ENCODE measurements around the gene CAB39L. TPM values are rescaled to one million over a fixed set of nuclear protein-coding genes. Genes with fewer than 3 reads are reported as not detected.
A peak's percentile ranks its signal among the peaks of the same experiment; 100 is the strongest.

Gene CAB39L
- total RNA-seq, 2 experiments from 2014 or later, result 3.8 to 4.5 TPM

GRCh38 chr13:49410477-49410876 is 33.4 kb downstream of the CAB39L start:
- H3K27me3 Mint-ChIP-seq (ENCODE audit: low read depth), result no peaks in the 10 kb centered on the region
- intact Hi-C loops (cut with micrococcal nuclease), result no loop called here
- no peak overlapping the region for H3K4me3 Mint-ChIP-seq
- no peak for DNase-seq
- no peaks in the 10 kb centered on the region for H3K4me1 Mint-ChIP-seq (ENCODE audit: low read depth)
- CTCF ChIA-PET, result no interaction called here
- H3K36me3 Mint-ChIP-seq (ENCODE audit: low read depth), result peaks cover 6% of the 10 kb centered on the region
- H3K27ac Mint-ChIP-seq, result no peak overlapping the region
- H3K9me3 Mint-ChIP-seq, result peaks cover 2% of the 10 kb centered on the region

- CTCF ChIA-PET, result no interaction called here
- no peak overlapping the region for H3K27ac Mint-ChIP-seq
- peaks cover 7% of the 10 kb centered on the region for H3K9me3 Mint-ChIP-seq
- H3K36me3 Mint-ChIP-seq (ENCODE audit: low read depth), result peaks cover 6% of the 10 kb centered on the region
- H3K4me1 Mint-ChIP-seq (ENCODE audit: low read depth), result no peaks in the 10 kb centered on the region
- no peaks in the 10 kb centered on the region for H3K27me3 Mint-ChIP-seq (ENCODE audit: low read depth)
- no peak overlapping the region for H3K4me3 Mint-ChIP-seq
- no peak for DNase-seq
- intact Hi-C loops (cut with micrococcal nuclease), result no loop called here
Observed at GRCh38 chr13:49410006-49410405, 33.9 kb downstream of the CAB39L start.

GRCh38 chr13:49409008-49409407 is 34.9 kb downstream of the CAB39L start:
- no peak for DNase-seq
- intact Hi-C loops (cut with micrococcal nuclease), result no loop called here
- Mint-ChIP-seq H3K27ac (no peak overlapping the region), H3K9me3 (peaks cover 17% of the 10 kb centered on the region), H3K27me3 (ENCODE audit: low read depth) (no peaks in the 10 kb centered on the region), H3K4me1 (ENCODE audit: low read depth) (no peaks in the 10 kb centered on the region), H3K4me3 (no peak overlapping the region), H3K36me3 (ENCODE audit: low read depth) (peaks cover 13% of the 10 kb centered on the region)
- CTCF ChIA-PET, result no interaction called here

GRCh38 chr13:49407936-49408335 is 35.9 kb downstream of the CAB39L start:
- Mint-ChIP-seq H3K4me3 (no peak overlapping the region), H3K4me1 (ENCODE audit: low read depth) (no peaks in the 10 kb centered on the region), H3K36me3 (ENCODE audit: low read depth) (peaks cover 15% of the 10 kb centered on the region), H3K27ac (no peak overlapping the region), H3K9me3 (peaks cover 21% of the 10 kb centered on the region), H3K27me3 (ENCODE audit: low read depth) (no peaks in the 10 kb centered on the region)
- no peak for DNase-seq
- intact Hi-C loops (cut with micrococcal nuclease), result no loop called here
- CTCF ChIA-PET, result interaction anchor here (0.7 kb wide), 1 partner anchor 12 kb away, joined by 7 read pairs; no protein-coding TSS in a partner anchor

GRCh38 chr13:49407068-49407467 is 36.8 kb downstream of the CAB39L start:
- no peak for DNase-seq
- H3K36me3 Mint-ChIP-seq (ENCODE audit: low read depth), result peaks cover 12% of the 10 kb centered on the region
- no peaks in the 10 kb centered on the region for H3K27me3 Mint-ChIP-seq (ENCODE audit: low read depth)
- no peak overlapping the region for H3K4me3 Mint-ChIP-seq
- intact Hi-C loops (cut with micrococcal nuclease), result no loop called here
- peaks cover 21% of the 10 kb centered on the region for H3K9me3 Mint-ChIP-seq
- H3K4me1 Mint-ChIP-seq (ENCODE audit: low read depth), result no peaks in the 10 kb centered on the region
- H3K27ac Mint-ChIP-seq, result no peak overlapping the region
- CTCF ChIA-PET, result no interaction called here

GRCh38 chr13:49404703-49405020 is 39.2 kb downstream of the CAB39L start:
- no peak for DNase-seq
- H3K36me3 Mint-ChIP-seq (ENCODE audit: low read depth), result peaks cover 12% of the 10 kb centered on the region
- no peak overlapping the region for H3K27ac Mint-ChIP-seq
- H3K9me3 Mint-ChIP-seq, result peaks cover 21% of the 10 kb centered on the region
- intact Hi-C loops (cut with micrococcal nuclease), result no loop called here
- H3K4me3 Mint-ChIP-seq, result no peak overlapping the region
- peaks cover 3% of the 10 kb centered on the region for H3K4me1 Mint-ChIP-seq (ENCODE audit: low read depth)
- CTCF ChIA-PET, result interaction anchor here (0.7 kb wide), 1 partner anchor 61 kb away, joined by 3 read pairs; no protein-coding TSS in a partner anchor
- no peaks in the 10 kb centered on the region for H3K27me3 Mint-ChIP-seq (ENCODE audit: low read depth)

- Mint-ChIP-seq H3K4me1 (ENCODE audit: low read depth) (peaks cover 3% of the 10 kb centered on the region), H3K4me3 (no peak overlapping the region), H3K36me3 (ENCODE audit: low read depth) (peaks cover 12% of the 10 kb centered on the region), H3K27ac (no peak overlapping the region), H3K27me3 (ENCODE audit: low read depth) (no peaks in the 10 kb centered on the region), H3K9me3 (peaks cover 21% of the 10 kb centered on the region)
- DNase-seq, result no peak
- CTCF ChIA-PET, result interaction anchor here (0.7 kb wide), 1 partner anchor 61 kb away, joined by 3 read pairs; no protein-coding TSS in a partner anchor
- intact Hi-C loops (cut with micrococcal nuclease), result no loop called here
Observed at GRCh38 chr13:49403996-49404702, 39.7 kb downstream of the CAB39L start.

- H3K36me3 Mint-ChIP-seq (ENCODE audit: low read depth), result peaks cover 11% of the 10 kb centered on the region
- no peaks in the 10 kb centered on the region for H3K27me3 Mint-ChIP-seq (ENCODE audit: low read depth)
- no peak overlapping the region for H3K27ac Mint-ChIP-seq
- intact Hi-C loops (cut with micrococcal nuclease), result no loop called here
- CTCF ChIA-PET, result interaction anchor here (0.6 kb wide), 1 partner anchor 1450 kb away, joined by 3 read pairs; no protein-coding TSS in a partner anchor
- no peak overlapping the region for H3K4me3 Mint-ChIP-seq
- peaks cover 21% of the 10 kb centered on the region for H3K9me3 Mint-ChIP-seq
- peak; percentile 5 for DNase-seq
- peaks cover 3% of the 10 kb centered on the region for H3K4me1 Mint-ChIP-seq (ENCODE audit: low read depth)
Observed at GRCh38 chr13:49400755-49401659, 42.9 kb downstream of the CAB39L start.

GRCh38 chr13:49399801-49400472 is 43.9 kb downstream of the CAB39L start:
- intact Hi-C loops (cut with micrococcal nuclease), result no loop called here
- CTCF ChIA-PET, result interaction anchor here (0.6 kb wide), 1 partner anchor 1451 kb away, joined by 3 read pairs; no protein-coding TSS in a partner anchor
- Mint-ChIP-seq H3K27me3 (ENCODE audit: low read depth) (no peaks in the 10 kb centered on the region), H3K27ac (no peak overlapping the region), H3K4me1 (ENCODE audit: low read depth) (peaks cover 3% of the 10 kb centered on the region), H3K36me3 (ENCODE audit: low read depth) (peaks cover 10% of the 10 kb centered on the region), H3K4me3 (no peak overlapping the region), H3K9me3 (peaks cover 14% of the 10 kb centered on the region)
- DNase-seq, result no peak

- CTCF ChIA-PET, result interaction anchor here (0.5 to 0.6 kb wide), 2 partner anchors 12 to 1274 kb away, joined by 3 to 7 read pairs; no protein-coding TSS in a partner anchor
- no peak overlapping the region for H3K4me3 Mint-ChIP-seq
- no peaks in the 10 kb centered on the region for H3K36me3 Mint-ChIP-seq (ENCODE audit: low read depth)
- no peaks in the 10 kb centered on the region for H3K4me1 Mint-ChIP-seq (ENCODE audit: low read depth)
- intact Hi-C loops (cut with micrococcal nuclease), result no loop called here
- no peak overlapping the region for H3K27ac Mint-ChIP-seq
- H3K27me3 Mint-ChIP-seq (ENCODE audit: low read depth), result no peaks in the 10 kb centered on the region
- peaks cover 3% of the 10 kb centered on the region for H3K9me3 Mint-ChIP-seq
- no peak for DNase-seq
Observed at GRCh38 chr13:49395878-49396380, 47.9 kb downstream of the CAB39L start.

- H3K4me3 Mint-ChIP-seq, result no peak overlapping the region
- no peak overlapping the region for H3K27ac Mint-ChIP-seq
- no peak for DNase-seq
- H3K36me3 Mint-ChIP-seq (ENCODE audit: low read depth), result no peaks in the 10 kb centered on the region
- no peaks in the 10 kb centered on the region for H3K27me3 Mint-ChIP-seq (ENCODE audit: low read depth)
- H3K9me3 Mint-ChIP-seq, result peaks cover 3% of the 10 kb centered on the region
- CTCF ChIA-PET, result interaction anchor here (0.5 kb wide), 1 partner anchor 12 kb away, joined by 7 read pairs; no protein-coding TSS in a partner anchor
- intact Hi-C loops (cut with micrococcal nuclease), result no loop called here
- no peaks in the 10 kb centered on the region for H3K4me1 Mint-ChIP-seq (ENCODE audit: low read depth)
Observed at GRCh38 chr13:49395451-49395865, 48.4 kb downstream of the CAB39L start.

GRCh38 chr13:49388091-49388635 is 55.7 kb downstream of the CAB39L start:
- intact Hi-C loops (cut with micrococcal nuclease), result no loop called here
- DNase-seq, result no peak
- Mint-ChIP-seq H3K36me3 (ENCODE audit: low read depth) (peaks cover 2% of the 10 kb centered on the region), H3K4me3 (no peak overlapping the region), H3K4me1 (ENCODE audit: low read depth) (no peaks in the 10 kb centered on the region), H3K9me3 (peaks cover 3% of the 10 kb centered on the region), H3K27me3 (ENCODE audit: low read depth) (no peaks in the 10 kb centered on the region), H3K27ac (no peak overlapping the region)
- CTCF ChIA-PET, result interaction anchor here (0.7 kb wide), 1 partner anchor 207 kb away, joined by 3 read pairs; no protein-coding TSS in a partner anchor

Data from activated naive CD4-positive, alpha-beta T cell treated with anti-CD3 and anti-CD28 coated beads for 36 hours (primary cell).